Stomach (tissue), 9 donors: ENCODE measurements around the gene TAF5. TPM values are rescaled to one million over a fixed set of nuclear protein-coding genes. Genes with fewer than 3 reads are reported as not detected.

Source experiments
- DNase-seq, 2 donors: peaks; one replicate each; pipeline versions ENCODE4 v3.0.0 to v3.0.0-alpha.2; 2013 to 2019
- H3K27ac ChIP-seq, 5 donors: fragments of 200-600 bp in 4 of 5; sonication (generic) in 4 of 5; one replicate each; pipeline ENCODE4 v1.5.1; 2013 to 2019; ENCODE audit warnings: mild to moderate bottlenecking in 1 of 5, moderate library complexity in 1 of 5
- H3K27me3 ChIP-seq, 3 donors: fragments of 200-600 bp; sonication (generic); one replicate each; pipeline ENCODE4 v1.5.1; 2017 to 2019; ENCODE audit warnings: mixed run types in 1 of 3
- H3K36me3 ChIP-seq, 4 donors: fragments of 200-600 bp; sonication (generic); 1 replicate in 3 of 4; 2 replicates in 1 of 4; pipeline ENCODE4 v1.5.1; 2016 to 2019
- H3K4me1 ChIP-seq, 4 donors: fragments of 200-600 bp; sonication (generic); one replicate each; pipeline ENCODE4 v1.5.1; 2016 to 2019
- H3K4me3 ChIP-seq, 4 donors: fragments of 200-600 bp; sonication (generic) in 3 of 4; one replicate each; pipeline ENCODE4 v1.5.1; 2016 to 2019; ENCODE audit warnings: mild to moderate bottlenecking in 1 of 4
- H3K9me3 ChIP-seq, 4 donors: fragments of 200-600 bp; sonication (generic); one replicate each; pipeline ENCODE4 v1.5.1; 2016 to 2019
- CTCF ChIP-seq, 7 experiments: fragments of 450-650 bp in 4 of 7; fragments of 200-600 bp in 3 of 7; sonication (generic) in 3 of 7; IDR thresholded peaks; one replicate each; pipeline ENCODE4 v1.5.1; 2016 to 2019; ENCODE audit warnings: antibody characterized with exemption in 7 of 7, control low read depth in 2 of 7, mild to moderate bottlenecking in 1 of 7
- EP300 ChIP-seq: sonication (generic); formaldehyde crosslinking; IDR thresholded peaks from one replicate; pipeline ENCODE4 v1.6.1; 2017; ENCODE audit warnings: antibody characterized with exemption
- POLR2A ChIP-seq, 4 donors: fragments of 450-650 bp; IDR thresholded peaks; one replicate each; pipeline ENCODE4 v1.6.1; 2016; ENCODE audit warnings: antibody characterized with exemption in 4 of 4, control low read depth in 2 of 4, mild to moderate bottlenecking in 1 of 4, moderate library complexity in 1 of 4
- POLR2AphosphoS5 ChIP-seq, 3 donors: sonication (generic); formaldehyde crosslinking; IDR thresholded peaks; one replicate each; pipeline ENCODE4 v1.6.1; 2016; ENCODE audit warnings: antibody characterized with exemption in 3 of 3
- WGBS, 5 donors: extraction: QIAGEN DNeasy Blood & Tissue Kit in 3 of 5; methylation state at CpG; one replicate each; pipeline versions ENCODE4 v1.1.5 to v1.1.7; 2013 to 2018; 5-methylcytosine and 5-hydroxymethylcytosine counted together
- intact Hi-C: fragments of 100-400 bp; cut with DNase I; formaldehyde crosslinking; loops from one replicate; pipeline ENCODE4 v1.15.1; 2023; ENCODE audit warnings: low total_unique reads
- polyA plus RNA-seq, 3 donors: library from polyadenylated mRNA; stranded (reverse); fragments of 200-250 nt; gene quantifications; one replicate each; pipeline ENCODE4 v1.2.3, GENCODE V29; 2013
- total RNA-seq, 5 donors: library from RNA; depleted of rRNA; stranded (reverse); fragments of >200 nt; gene quantifications; one replicate each; pipeline versions ENCODE4 v1.1.0 to v1.2.3, GENCODE V29; 2014 to 2016
- donor health status: healthy with polysubstance abuse.
- donor health status: Bipolar disorder and iron deficiency.
- donor health status: healthy.

TAF5 gene
- total and polyA plus RNA-seq, 8 donors: 0.92 to 15.6 (median 1.8) TPM; not detected in 1

GRCh38 chr10:103433858-103434257, 66.1 kb downstream of the TAF5 start:
- WGBS, 5 donors: 79 to 88% (median 82%) methylated on average over 2 of the region's 2 CpGs
- Histone ChIP-seq H3K4me1 (no peaks in the 10 kb centered on the region), H3K27ac (no peak overlapping the region), H3K4me3 (no peak overlapping the region), H3K27me3 (no peaks in the 10 kb centered on the region), H3K36me3 (peaks cover 43 to 100% (median 96%) of the 10 kb centered on the region in 4 donors), H3K9me3 (no peaks in the 10 kb centered on the region)
- DNase-seq: no peak
- intact Hi-C loops: no loop called here
- TF ChIP-seq CTCF (IDR thresholded peaks at IDR 0.05): no peak
- no peak for TF ChIP-seq POLR2A (IDR thresholded peaks at IDR 0.05)
- TF ChIP-seq POLR2AphosphoS5 (IDR thresholded peaks at IDR 0.05): no peak
- TF ChIP-seq EP300: no peak

Other genes starting within 250 kb of the TAF5 start
- 100 to 1,000 TPM in 1 of 5 donors, 10 to 100 TPM in 4; 20.0 to 176 (median 87.5) TPM for gene NT5C2, start 174.7 kb upstream of the TAF5 start, total RNA-seq
- 10 to 100 TPM; 21.8 to 37.9 (median 33.3) TPM for gene NT5C2, start 174.7 kb upstream of the TAF5 start, polyA plus RNA-seq
- not detected for gene RPEL1, start 122.1 kb upstream of the TAF5 start, total RNA-seq
- not detected for gene RPEL1, start 122.1 kb upstream of the TAF5 start, polyA plus RNA-seq
- gene INA, start 90.8 kb upstream of the TAF5 start, total RNA-seq: 1 to 10 TPM in 1 of 5 donors, under 1 TPM in 2, not detected in 2; 0.29 to 1.8 (median 0.72) TPM
- gene INA, start 90.8 kb upstream of the TAF5 start, polyA plus RNA-seq: 1 to 10 TPM in 2 of 3 donors, under 1 TPM in 1; 0.92 to 1.4 (median 1.2) TPM
- 10 to 100 TPM in 4 of 5 donors, not detected in 1; 13.2 to 51.0 (median 29.8) TPM for gene PCGF6, start 16.8 kb upstream of the TAF5 start, total RNA-seq
- gene PCGF6, start 16.8 kb upstream of the TAF5 start, polyA plus RNA-seq: 1 to 10 TPM; 5.6 to 7.3 (median 6.2) TPM
- 100 to 1,000 TPM in 4 of 5 donors, 10 to 100 TPM in 1; 26.4 to 550 (median 195) TPM for gene ATP5MK, start 28.5 kb downstream of the TAF5 start, total RNA-seq
- 1,000 to 10,000 TPM in 2 of 3 donors, 100 to 1,000 TPM in 1; 891 to 1,448 (median 1,292) TPM for gene ATP5MK, start 28.5 kb downstream of the TAF5 start, polyA plus RNA-seq
- gene PDCD11, start 28.6 kb downstream of the TAF5 start, total RNA-seq: 10 to 100 TPM in 4 of 5 donors, 1 to 10 TPM in 1; 2.3 to 28.0 (median 17.9) TPM
- gene PDCD11, start 28.6 kb downstream of the TAF5 start, polyA plus RNA-seq: 10 to 100 TPM in 2 of 3 donors, 1 to 10 TPM in 1; 9.5 to 11.7 (median 10.5) TPM
- 10 to 100 TPM in 2 of 5 donors, 1 to 10 TPM in 3; 1.8 to 30.1 (median 6.4) TPM for gene CALHM2, start 84.4 kb downstream of the TAF5 start, total RNA-seq
- 10 to 100 TPM in 2 of 3 donors, 1 to 10 TPM in 1; 7.4 to 13.3 (median 12.7) TPM for gene CALHM2, start 84.4 kb downstream of the TAF5 start, polyA plus RNA-seq
- gene CALHM1, start 90.9 kb downstream of the TAF5 start, total RNA-seq: not detected
- not detected for gene CALHM1, start 90.9 kb downstream of the TAF5 start, polyA plus RNA-seq
- gene CALHM3, start 111.3 kb downstream of the TAF5 start, total RNA-seq: not detected
- not detected for gene CALHM3, start 111.3 kb downstream of the TAF5 start, polyA plus RNA-seq
- 100 to 1,000 TPM in 1 of 5 donors, 1 to 10 TPM in 3, under 1 TPM in 1; 0.89 to 136 (median 3.3) TPM for gene NEURL1, start 125.7 kb downstream of the TAF5 start, total RNA-seq
- gene NEURL1, start 125.7 kb downstream of the TAF5 start, polyA plus RNA-seq: 1 to 10 TPM; 1.2 to 9.5 (median 2.7) TPM